ENCODE results near the gene RETSAT.
A peak's percentile ranks its signal among the peaks of the same experiment; 100 is the strongest.
"Not testable (repeated sequence)": the region's sequence is repeated elsewhere in the genome, so short reads cannot be mapped to it uniquely, and the experiment has no call there.

RETSAT gene

GRCh38 chr2:85330839-85331636 is 23.3 kb downstream of the RETSAT start:
- no peak for DNase-seq (ENCODE audit: low read depth)

GRCh38 chr2:85329701-85330100 is 24.6 kb downstream of the RETSAT start:
- DNase-seq (ENCODE audit: low read depth) = not testable (repeated sequence)

GRCh38 chr2:85329181-85329651 is 25.1 kb downstream of the RETSAT start:
- DNase-seq (ENCODE audit: low read depth) = no peak

- DNase-seq (ENCODE audit: low read depth) = peak; percentile 86
Observed at GRCh38 chr2:85327822-85328617, 26.3 kb downstream of the RETSAT start, which contains the start of gene TGOLN2. TGOLN2 (minus strand) TSS chr2:85327989; CDS start chr2:85327962, 27 bp downstream.

- peak; percentile 48 for DNase-seq (ENCODE audit: low read depth)
Observed at GRCh38 chr2:85327160-85327821, 27.0 kb downstream of the RETSAT start.

GRCh38 chr2:85326406-85327159 is 27.7 kb downstream of the RETSAT start:
- DNase-seq (ENCODE audit: low read depth) = no peak

GRCh38 chr2:85325466-85325811 is 28.9 kb downstream of the RETSAT start:
- no peak for DNase-seq (ENCODE audit: low read depth)

- no peak for DNase-seq (ENCODE audit: low read depth)
Observed at GRCh38 chr2:85324639-85325465, 29.5 kb downstream of the RETSAT start.

GRCh38 chr2:85323988-85324367 is 30.4 kb downstream of the RETSAT start:
- DNase-seq (ENCODE audit: low read depth) = not testable (repeated sequence)

GRCh38 chr2:85323351-85323987 is 30.9 kb downstream of the RETSAT start:
- DNase-seq (ENCODE audit: low read depth) = no peak

- no peak for DNase-seq (ENCODE audit: low read depth)
Observed at GRCh38 chr2:85319796-85320195, 34.5 kb downstream of the RETSAT start.

GRCh38 chr2:85318222-85319074 is 35.9 kb downstream of the RETSAT start:
- no peak for DNase-seq (ENCODE audit: low read depth)

- not testable (repeated sequence) for DNase-seq (ENCODE audit: low read depth)
Observed at GRCh38 chr2:85315921-85316320, 38.4 kb downstream of the RETSAT start.

GRCh38 chr2:85314884-85315242 is 39.5 kb downstream of the RETSAT start:
- no peak for DNase-seq (ENCODE audit: low read depth)

- no peak for DNase-seq (ENCODE audit: low read depth)
Observed at GRCh38 chr2:85312404-85312803, 41.9 kb downstream of the RETSAT start.

GRCh38 chr2:85310330-85310729 is 44.0 kb downstream of the RETSAT start:
- no peak for DNase-seq (ENCODE audit: low read depth)

GRCh38 chr2:85309699-85310321 is 44.5 kb downstream of the RETSAT start:
- DNase-seq (ENCODE audit: low read depth) = no peak

- DNase-seq (ENCODE audit: low read depth) = no peak
Observed at GRCh38 chr2:85308896-85309555, 45.3 kb downstream of the RETSAT start.

- DNase-seq (ENCODE audit: low read depth) = no peak
Observed at GRCh38 chr2:85308201-85308600, 46.1 kb downstream of the RETSAT start.

Data from CMK (cell line).